ENCODE data around the gene THADA.

DNA sequence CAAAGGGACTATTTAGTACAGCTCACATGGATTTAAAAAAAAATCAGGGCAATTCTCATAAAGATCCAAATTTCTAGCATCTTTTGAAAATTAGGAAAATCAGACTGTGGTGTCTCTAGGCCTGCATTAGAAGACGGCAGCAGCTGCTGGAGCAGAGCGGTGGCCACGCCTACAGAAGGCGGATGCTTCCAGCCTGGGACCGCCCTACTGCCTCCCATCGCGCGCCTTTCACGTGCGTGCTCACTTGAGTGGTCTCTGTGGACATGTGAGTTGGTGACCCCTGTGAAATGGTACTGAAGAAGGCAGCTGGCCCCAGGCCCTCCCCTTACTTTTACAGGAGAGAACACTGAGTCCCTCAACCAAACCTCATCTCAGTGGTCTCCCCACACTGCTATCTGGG, 354.3 kb downstream of the THADA start:
- TF ChIP-seq, protein P1, sequence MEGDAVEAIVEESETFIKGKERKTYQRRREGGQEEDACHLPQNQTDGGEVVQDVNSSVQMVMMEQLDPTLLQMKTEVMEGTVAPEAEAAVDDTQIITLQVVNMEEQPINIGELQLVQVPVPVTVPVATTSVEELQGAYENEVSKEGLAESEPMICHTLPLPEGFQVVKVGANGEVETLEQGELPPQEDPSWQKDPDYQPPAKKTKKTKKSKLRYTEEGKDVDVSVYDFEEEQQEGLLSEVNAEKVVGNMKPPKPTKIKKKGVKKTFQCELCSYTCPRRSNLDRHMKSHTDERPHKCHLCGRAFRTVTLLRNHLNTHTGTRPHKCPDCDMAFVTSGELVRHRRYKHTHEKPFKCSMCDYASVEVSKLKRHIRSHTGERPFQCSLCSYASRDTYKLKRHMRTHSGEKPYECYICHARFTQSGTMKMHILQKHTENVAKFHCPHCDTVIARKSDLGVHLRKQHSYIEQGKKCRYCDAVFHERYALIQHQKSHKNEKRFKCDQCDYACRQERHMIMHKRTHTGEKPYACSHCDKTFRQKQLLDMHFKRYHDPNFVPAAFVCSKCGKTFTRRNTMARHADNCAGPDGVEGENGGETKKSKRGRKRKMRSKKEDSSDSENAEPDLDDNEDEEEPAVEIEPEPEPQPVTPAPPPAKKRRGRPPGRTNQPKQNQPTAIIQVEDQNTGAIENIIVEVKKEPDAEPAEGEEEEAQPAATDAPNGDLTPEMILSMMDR (IDR thresholded peaks at IDR 0.05; ENCODE audit: borderline replicate concordance, extremely low read depth, low read length, poor library complexity, severe bottlenecking): no peak
- TF ChIP-seq EZH2 (IDR thresholded peaks at IDR 0.05; ENCODE audit: borderline replicate concordance, low read depth, low read length, severe bottlenecking): no peak
